Skin epidermis (tissue), 12 donors: ENCODE results near the gene CIAO3.
A peak's percentile ranks its signal among the peaks of the same experiment; 100 is the strongest.

Experiments
- H3K27ac ChIP-seq, 21 experiments: fragments of 200-600 bp; sonication (generic) in 11 of 21; one replicate each; pipeline ENCODE4 v1.5.0; 2020; ENCODE audit warnings: mild to moderate bottlenecking in 3 of 21, inconsistent platforms in 2 of 21, moderate library complexity in 2 of 21
- H3K4me3 ChIP-seq, 7 experiments: fragments of 200-600 bp; sonication (generic) in 2 of 7; one replicate each; pipeline ENCODE4 v1.5.0; 2020; ENCODE audit warnings: inconsistent platforms in 2 of 7, mild to moderate bottlenecking in 2 of 7, moderate library complexity in 1 of 7

The CIAO3 gene

DNA sequence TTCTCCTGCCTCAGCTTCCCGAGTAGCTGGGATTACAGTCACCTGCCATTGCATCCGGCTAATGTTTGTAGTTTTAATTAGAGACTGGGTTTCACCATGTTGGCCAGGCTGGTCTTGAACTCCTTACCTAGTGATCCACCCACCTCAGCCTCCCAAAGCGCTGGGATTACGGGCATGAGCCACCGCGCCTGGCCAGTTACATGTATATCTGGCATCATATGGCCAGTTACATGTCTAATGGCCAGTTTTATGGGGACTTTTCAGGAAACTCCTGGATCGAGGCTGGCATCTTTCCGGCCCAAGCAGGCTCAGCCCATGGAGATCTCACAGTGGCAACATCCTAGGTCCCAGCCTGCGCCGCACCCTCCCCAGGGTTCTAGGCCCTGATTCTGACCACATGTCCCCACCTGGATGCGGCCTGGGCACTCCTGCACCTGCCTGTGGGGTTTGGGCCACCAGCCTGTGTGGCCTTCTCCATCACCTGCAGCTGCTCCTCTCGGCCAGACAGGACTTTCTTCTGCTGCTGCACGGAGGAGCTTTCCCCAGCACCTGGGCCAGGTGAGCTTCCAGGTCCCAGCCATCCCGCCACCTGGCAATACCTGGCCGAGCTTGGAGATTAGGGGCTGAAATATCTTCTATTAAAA lies 1.3 kb upstream of the CIAO3 start:
- Histone ChIP-seq H3K27ac (no peak overlapping the region), H3K4me3 (no peak overlapping the region)

DNA sequence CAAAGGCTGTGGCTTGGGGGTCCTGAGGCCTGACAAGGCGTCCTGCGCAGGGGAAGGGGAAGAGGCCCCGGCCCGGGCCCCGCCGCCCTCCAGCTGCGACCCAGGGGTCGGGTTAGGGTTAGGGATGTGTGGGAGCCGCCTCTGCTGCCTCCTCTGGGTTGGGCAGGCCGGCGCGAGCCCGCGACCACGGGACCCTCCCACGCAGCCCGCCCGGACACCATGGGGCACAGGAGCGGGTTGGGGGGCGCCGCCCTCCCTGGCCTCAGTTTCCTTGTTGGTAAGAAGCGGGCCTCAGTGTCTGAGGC lies 386 bp downstream of the CIAO3 start:
- Histone ChIP-seq H3K27ac (peak overlapping the region; percentile 67 to 94 (median 82)), H3K4me3 (peak overlapping the region; percentile 64 to 99 (median 82))

DNA sequence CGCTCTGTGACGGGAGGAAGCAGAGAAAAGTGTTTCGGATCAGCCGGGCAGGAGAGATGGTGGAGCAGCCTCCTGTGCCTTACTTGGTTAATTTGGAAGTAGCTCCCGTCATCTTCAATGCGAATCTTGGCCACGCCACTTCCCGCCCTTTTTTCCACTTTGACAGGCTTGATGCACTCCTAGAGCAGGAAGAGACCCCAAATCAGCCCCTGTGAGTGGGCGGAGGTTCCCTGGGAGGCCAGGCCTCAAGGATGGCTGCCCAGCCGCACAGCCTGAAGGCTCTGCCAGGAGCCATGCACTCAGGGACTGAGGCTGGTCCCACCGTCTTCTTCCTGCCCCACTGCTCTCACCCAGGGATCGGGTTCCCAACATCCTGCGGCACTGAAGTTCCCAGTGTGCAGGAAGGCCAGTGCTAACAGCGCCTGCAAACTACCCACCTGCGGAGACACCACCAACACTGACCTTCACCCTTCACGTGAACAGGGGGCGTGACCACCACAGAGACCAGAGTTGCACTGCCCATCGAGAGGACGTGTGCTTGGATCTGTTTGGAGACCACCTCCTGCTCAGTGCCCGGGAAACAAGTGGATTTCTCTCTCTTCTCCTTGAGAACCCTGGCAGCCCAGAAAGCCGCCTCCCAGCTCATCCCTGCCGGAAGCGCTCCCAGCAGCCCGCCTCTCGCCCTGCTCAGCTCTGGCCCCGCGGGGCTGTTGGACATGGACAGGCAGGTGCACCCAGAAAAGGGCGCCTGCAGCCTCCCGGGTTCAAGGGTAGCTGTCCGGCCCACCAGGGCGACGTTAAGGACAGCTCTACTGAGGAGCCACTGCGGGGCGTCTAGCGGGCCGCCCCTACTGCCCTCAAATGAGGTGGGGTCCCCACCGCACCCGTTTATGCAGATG lies 988 bp downstream of the CIAO3 start:
- Histone ChIP-seq H3K27ac (peak overlapping the region in 20 of 21 experiments; percentile 67 to 94 (median 84)), H3K4me3 (peak overlapping the region; percentile 64 to 99 (median 82))

DNA sequence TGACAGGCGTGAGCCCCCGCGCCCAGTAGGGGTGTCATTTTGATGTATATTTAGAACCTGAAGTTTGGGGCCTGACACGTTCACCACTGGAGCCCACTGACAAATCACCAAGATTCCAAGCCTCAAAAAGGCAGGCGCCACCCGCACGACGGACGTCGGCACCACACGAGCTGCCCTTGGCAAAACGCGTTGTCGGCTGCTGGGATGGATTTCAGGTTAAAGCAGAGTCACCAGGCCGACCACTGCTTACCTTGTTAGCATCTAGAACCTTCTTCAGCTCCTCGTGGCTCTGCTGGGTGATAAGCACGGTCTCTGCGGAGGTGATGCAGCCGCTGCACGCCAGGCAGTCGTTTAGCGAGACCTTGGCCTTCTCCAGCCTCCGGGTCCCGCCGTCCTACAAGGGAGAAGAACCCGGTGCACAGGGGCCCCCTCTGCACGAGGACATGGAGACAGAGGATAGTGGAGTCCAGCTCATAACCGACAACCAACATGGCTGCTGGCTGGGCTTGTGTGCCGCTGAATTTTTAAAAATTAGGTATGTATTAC lies 3.8 kb downstream of the CIAO3 start:
- Histone ChIP-seq H3K4me3 (no peak overlapping the region), H3K27ac (no peak overlapping the region)

DNA sequence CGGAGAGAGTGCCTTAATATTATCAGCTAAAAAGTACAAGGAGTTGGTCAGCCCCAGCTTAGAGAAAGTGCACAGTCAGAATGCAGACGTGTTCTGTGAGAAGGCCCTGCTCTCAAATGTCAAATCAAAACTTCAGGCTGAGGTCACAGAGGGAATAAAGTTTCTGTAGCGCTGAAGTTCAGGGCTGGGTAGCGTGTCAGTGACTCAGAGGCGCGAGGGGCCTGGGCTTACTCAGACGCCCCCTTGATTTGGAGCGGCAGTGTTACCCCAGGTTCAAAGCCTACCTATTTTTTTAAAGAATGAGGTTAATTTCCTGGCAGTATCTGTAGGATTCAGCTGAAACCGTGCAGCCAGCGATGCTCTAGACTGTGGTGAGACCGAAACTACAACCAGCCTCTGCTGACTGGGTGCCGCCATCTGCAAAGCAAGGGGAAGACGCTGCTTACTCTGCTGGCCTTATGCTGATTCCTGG lies 4.8 kb downstream of the CIAO3 start:
- H3K27ac ChIP-seq: no peak overlapping the region

DNA sequence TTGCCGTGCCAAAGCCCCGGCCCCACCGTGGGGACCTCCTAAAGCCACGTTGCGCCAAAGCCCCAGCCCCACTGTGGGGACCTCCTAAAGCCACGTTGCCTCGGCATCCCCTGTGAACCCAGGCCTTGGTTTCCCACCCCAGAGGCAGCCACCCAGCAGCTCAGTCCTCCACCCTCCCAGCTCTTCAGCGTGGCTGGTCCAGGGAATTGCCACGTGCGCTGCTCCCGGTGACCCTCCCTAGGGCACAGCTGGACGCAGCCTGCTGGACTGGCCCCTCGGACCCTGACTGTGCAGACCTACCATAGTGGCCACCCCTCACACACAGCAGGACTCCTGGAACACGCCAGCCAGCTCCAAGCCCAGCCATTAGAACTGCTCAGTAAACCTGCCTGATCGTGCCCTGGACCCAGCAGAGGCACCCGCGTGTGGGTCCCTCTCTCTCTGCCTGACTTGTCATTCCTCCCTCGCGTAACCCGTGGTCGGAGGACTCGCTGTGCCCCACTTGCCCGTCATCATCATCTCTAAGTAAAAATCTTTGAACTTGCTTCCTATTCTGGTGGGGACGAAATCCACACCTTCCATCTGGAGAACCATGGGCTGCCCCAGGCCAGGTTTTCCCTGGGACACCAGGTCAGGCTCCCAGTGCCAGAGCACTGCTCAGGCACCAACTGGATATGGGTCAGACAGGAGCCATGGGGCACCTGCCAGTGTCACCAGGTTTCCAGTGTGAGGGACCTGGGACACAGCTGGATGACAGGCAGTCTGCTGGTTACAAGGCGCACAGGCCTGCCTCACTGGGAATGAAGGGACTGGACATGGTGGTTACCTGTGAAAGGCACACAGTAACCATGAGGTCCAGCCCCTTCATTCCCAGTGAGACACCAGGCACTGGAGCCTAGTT lies 5.6 kb downstream of the CIAO3 start:
- H3K4me3 ChIP-seq: no peak overlapping the region

More for the DNA sequence above, 4.8 kb downstream of the CIAO3 start:
- H3K4me3 ChIP-seq: no peak overlapping the region

DNA sequence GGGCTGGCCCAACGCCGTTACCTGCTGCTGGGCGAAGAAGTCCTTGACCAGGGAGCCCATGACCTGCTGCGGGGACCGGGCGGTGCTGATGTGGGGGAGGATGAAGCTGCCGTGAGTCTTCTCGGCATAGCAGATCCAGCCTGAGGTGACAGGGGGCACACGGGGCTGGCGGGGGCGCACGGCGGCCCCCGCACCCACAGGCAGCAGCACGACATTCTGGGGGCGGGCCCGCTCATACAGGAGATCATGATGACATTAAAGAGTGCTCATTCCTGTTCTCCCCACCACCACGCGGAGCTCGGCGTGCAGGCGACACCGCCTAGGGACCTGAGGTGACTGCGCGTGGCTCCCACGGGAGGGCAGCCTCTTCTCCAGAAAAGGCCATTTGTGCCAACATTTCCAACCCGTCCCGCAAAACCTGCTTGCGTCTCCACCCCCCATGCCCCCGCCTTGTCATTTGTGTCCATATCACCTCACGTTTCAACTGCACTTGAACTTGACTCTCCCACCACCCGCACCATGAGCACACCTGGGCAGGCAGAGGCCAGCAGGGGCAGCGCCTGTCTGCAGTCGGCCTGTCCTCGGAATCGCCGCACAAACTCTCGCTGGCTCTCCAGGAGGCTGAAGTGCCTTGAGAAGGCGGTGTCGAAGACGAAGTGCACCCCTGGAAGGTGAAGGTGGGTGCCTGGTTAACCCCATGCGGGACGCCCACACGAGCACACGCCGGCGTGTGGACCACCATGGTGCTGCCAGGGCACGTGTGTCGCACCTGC lies 6.4 kb downstream of the CIAO3 start:
- Histone ChIP-seq H3K4me3 (no peak overlapping the region), H3K27ac (no peak overlapping the region)

More for the DNA sequence above, 5.6 kb downstream of the CIAO3 start:
- no peak overlapping the region for H3K27ac ChIP-seq

DNA sequence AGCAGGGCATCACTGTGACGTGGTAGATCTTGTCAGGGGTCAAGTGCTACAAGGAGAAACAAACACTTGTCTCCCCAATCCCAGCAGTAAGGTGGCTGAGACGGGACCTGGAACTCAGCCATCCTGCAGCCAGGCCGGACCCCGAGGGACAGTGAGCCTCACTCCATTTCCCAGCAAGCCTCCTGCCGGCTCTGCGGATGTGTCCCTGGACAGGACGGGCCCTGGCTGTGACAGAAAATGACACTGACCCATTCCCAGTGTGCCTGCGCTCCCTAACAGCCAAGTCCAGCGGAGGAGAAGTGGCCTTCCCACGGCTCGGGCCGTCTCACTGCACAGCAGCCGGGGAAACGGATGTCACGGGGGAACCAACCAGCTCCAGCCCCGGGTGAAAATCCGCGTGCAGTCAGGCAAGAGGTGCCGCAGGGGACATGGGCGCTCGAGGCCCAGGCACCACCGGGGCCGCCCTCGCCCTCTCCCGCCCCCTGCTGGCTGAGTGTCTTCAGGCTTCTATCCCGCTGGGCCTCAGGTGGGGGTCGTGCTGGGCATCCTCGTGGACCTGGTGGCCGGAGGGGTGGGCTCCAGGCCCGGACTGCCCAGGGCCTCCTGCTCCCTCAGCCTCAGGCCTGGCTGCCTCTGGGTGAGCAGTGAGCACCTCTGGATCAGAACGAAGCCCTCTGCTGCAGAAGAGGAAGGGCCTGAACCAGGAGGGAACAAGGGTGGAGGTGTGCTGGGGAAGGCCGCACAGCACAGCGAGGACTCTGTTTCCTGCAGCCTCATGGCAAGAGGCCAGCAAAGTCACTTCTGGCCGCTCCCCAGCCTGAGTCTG lies 7.2 kb downstream of the CIAO3 start:
- Histone ChIP-seq H3K4me3 (no peak overlapping the region), H3K27ac (no peak overlapping the region)

DNA sequence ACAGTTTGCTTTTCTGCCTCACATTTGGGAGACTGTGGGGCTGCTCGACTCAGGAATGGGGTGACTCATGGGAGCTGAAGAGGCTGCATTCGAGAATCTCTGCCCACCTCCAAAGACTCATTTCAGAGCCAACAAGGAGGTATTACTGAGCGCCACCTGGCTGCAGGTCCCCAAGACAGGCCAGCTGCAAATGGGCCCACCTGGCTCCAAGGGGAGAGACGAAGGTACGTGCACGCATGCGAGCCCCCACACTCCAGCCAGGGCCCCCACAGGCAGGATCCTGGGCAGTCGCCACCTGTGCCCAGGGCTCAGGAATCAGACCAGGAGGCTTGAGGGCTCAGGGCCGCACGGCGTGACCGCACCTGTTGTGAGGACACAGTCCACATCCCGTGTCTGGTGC lies 7.9 kb downstream of the CIAO3 start:
- H3K27ac ChIP-seq: no peak overlapping the region
- H3K4me3 ChIP-seq: no peak overlapping the region

DNA sequence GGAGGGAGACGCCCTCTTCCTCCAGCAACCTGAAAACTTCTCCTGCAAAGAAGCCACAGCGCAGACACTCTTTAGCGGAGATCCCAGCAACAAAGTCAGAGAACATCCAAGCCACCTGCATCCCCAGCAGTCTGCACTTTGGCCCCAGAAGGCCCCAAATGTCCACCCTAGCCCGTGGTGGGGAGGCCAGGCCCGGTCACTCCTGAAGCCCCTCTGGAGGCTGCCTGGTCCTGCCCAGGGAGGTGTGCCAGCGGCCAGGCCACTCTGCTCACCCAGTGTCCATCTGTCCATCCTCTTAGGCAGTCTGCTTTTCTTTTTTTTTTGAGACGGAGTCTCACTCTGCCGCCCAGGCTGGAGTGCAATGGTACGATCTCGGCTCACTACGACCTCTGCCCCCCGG lies 8.5 kb downstream of the CIAO3 start:
- Histone ChIP-seq H3K4me3 (no peak overlapping the region), H3K27ac (no peak overlapping the region)

DNA sequence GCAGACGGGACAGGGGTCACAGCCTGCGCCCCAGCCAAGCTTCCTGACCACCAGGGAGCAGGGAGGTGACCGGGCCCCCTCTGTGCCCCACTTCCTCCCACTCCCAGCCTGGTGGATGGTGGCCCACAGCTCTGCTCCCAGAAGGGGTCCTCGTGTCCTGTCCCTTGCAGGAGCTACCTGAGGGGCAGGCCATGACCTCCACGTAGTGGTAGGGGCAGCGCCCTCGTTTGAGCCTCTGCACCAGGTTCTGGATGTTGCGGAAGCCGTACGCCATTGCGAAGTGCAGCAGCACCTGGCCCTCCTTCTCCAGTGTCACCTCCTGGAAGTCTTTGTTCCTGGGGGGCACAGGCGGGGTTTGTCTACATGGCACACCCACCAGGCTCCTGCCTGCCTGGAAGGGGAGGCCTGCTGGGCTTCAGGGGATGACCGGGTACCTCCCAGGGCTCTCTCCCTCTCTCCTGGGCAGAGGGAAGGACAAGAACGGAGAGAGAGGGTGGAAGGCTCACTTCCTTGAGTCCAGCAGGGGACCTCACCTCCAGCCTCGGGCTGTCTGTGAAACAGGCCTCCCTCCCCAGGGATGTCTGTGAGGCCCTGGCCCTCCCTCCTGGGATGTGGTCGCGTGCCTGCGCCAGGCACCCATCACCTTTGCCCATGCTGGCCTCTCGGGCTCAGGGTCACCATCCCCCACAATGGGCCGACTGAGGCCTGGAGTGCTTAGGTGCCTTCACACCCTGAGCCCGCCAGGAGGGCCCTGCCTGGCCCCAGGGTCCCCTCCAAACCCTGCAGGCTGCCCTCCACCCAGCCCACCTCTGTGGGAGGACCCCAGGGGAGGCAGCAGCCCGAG lies 9.9 kb downstream of the CIAO3 start:
- H3K27ac ChIP-seq: no peak overlapping the region
- H3K4me3 ChIP-seq: no peak overlapping the region

DNA sequence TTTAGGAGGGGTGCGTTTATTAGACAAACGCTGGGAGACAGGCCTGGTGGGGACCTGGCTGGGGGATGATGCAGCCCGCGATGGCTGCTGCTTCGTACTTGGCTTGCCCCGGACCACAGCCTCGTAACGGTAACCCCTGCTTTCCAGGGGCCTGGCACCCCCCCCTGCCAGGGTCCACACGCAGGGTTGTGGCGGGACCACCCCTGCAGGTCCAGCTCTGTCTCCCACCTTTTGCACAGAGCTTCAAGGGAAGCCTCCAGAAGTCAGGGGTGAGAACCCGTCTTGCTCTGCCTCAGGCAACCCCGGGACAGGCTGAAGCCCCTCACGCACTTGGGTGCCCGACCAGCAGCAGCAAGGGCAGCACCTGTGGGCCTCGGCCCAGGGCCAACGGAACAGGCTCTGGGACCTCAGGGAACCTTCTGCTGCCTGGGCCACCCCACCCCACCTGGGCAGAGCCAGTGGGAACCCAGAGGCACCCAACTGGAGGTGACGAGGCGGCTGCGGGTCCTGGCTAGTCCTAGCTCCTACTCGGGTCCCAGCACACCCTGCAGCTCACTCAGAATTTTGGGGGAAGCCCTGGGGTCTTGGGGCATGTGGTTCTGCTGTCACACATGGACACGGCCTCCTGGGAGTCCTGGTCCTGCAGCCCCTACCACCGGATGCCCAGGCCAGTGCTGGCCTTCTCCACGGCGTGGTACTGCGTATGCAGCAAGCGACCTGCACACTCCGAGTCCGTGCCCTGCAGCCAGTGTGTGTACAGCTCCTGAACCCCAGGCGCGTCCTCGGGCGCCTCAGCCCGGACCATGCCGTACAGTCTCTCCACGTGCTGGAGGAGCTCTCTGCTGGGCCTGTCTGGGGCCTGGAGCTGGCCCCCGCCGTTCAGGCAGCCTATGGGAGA lies 10.8 kb downstream of the CIAO3 start:
- Histone ChIP-seq H3K4me3 (no peak overlapping the region), H3K27ac (no peak overlapping the region)

DNA sequence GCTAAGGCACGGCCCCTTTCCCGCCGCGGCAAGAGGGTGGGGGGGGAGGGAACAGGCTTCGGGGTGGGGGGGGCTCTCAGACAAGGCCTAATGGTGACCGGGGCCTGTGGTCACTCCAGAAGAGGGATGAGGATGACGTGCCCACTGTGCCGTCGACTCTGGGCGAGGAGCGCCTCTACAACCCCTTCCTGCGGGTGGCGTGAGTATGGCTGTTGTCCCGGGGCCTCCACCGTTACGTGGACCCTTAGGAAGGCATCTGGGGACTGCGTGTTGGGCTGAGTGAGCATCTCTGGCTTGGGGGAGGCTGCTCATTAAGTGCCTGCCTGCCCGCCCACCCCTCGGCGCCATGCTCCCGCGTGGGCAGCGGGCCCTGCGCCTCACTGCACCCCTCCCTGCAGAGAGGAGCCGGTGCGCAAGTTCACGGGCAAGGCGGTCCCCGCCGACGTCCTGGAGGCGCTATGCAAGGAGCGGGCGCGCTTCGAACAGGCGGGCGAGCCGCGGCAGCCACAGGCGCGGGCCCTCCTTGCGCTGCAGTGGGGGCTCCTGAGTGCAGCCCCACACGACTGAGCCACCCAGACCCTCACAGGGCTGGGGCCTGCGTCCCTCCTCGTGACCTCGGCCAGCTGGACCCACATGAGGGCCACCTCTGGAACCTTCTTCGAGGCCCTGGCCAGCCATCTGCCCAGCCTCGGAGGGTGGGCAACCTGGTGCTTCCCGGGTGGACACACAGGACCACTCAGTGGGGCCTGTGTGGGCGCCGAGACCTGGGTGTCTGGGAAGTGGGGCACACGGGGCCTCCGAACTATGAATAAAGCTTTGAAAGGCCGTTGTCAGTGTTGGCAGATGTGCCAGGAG lies 11.7 kb downstream of the CIAO3 start:
- peak overlapping the region in 1 of 7 experiments; percentile 46 for H3K4me3 ChIP-seq
- H3K27ac ChIP-seq: no peak overlapping the region

DNA sequence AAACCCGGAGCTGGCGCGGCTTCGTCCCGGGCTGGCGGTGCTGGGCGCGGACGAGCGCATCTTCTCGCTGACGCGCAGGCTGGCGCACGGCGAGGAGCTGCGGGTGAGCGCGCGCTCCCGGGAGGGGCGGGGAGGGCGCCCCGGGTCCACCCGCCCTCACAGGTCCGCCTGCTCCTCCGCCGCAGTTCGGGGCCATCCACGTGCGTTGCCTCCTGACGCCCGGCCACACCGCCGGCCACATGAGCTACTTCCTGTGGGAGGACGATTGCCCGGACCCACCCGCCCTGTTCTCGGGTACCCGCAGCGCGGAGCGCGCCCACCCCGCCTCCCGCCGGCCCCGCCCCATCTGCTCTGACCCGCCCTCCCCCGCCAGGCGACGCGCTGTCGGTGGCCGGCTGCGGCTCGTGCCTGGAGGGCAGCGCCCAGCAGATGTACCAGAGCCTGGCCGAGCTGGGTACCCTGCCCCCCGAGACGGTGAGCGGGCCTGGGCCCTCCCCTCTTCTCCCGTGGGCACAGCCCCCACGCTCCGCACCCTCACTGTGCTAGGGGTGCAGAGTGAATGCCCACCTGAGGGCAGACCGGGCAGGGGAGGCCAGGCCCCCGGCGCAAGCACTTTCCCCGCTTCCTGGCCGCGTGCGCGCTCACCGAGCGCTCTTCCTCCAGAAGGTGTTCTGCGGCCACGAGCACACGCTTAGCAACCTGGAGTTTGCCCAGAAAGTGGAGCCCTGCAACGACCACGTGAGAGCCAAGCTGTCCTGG lies 12.5 kb downstream of the CIAO3 start:
- H3K27ac ChIP-seq: peak overlapping the region in 9 of 21 experiments; percentile 1 to 67 (median 54)
- H3K4me3 ChIP-seq: peak overlapping the region; percentile 31 to 49 (median 39)
